Activated CD8-positive, alpha-beta memory T cell treated with anti-CD3 and anti-CD28 coated beads, Interleukin-2, amount 50 U/mL, for 4 hours (primary cell): ENCODE results near the gene TPX2.

Experiments
- DNase-seq: peaks from one replicate; pipeline ENCODE4 v3.0.0-alpha.2; 2020

TPX2 gene

GRCh38 chr20:31738729-31739549 lies at the start of gene TPX2:
TPX2 (plus strand) TSS chr20:31739290; CDS start chr20:31757477, 18,187 bp downstream.
- DNase-seq, result peak; percentile 81

- DNase-seq, result no peak
These were observed 48.9 kb upstream of the TPX2 start for GRCh38 chr20:31690124-31690666.

GRCh38 chr20:31691646-31692275 lies 47.3 kb upstream of the TPX2 start:
- no peak for DNase-seq

GRCh38 chr20:31693402-31693801 lies 45.7 kb upstream of the TPX2 start:
- no peak for DNase-seq

GRCh38 chr20:31693987-31694661 lies 45.0 kb upstream of the TPX2 start:
- no peak for DNase-seq

- no peak for DNase-seq
These were observed 44.1 kb upstream of the TPX2 start for GRCh38 chr20:31694842-31695593.

- DNase-seq, result no peak
These were observed 43.0 kb upstream of the TPX2 start for GRCh38 chr20:31695849-31696804.

- DNase-seq, result no peak
These were observed 40.8 kb upstream of the TPX2 start for GRCh38 chr20:31698243-31698802.

- DNase-seq, result no peak
These were observed 40.0 kb upstream of the TPX2 start for GRCh38 chr20:31698803-31699718.

GRCh38 chr20:31699801-31700728 lies 39.0 kb upstream of the TPX2 start:
- no peak for DNase-seq

- DNase-seq, result no peak
These were observed 38.3 kb upstream of the TPX2 start for GRCh38 chr20:31700747-31701146.

- DNase-seq, result no peak
These were observed 37.5 kb upstream of the TPX2 start for GRCh38 chr20:31701591-31701990.

GRCh38 chr20:31704225-31705119 lies 34.6 kb upstream of the TPX2 start:
- DNase-seq, result no peak

- no peak for DNase-seq
These were observed 33.9 kb upstream of the TPX2 start for GRCh38 chr20:31705191-31705590.

- DNase-seq, result no peak
These were observed 33.2 kb upstream of the TPX2 start for GRCh38 chr20:31705598-31706597.

GRCh38 chr20:31706607-31707257 lies 32.4 kb upstream of the TPX2 start:
- no peak for DNase-seq
